ENCODE measurements around the gene FAM131B.
A peak's percentile ranks its signal among the peaks of the same experiment; 100 is the strongest.

Gene FAM131B

DNA sequence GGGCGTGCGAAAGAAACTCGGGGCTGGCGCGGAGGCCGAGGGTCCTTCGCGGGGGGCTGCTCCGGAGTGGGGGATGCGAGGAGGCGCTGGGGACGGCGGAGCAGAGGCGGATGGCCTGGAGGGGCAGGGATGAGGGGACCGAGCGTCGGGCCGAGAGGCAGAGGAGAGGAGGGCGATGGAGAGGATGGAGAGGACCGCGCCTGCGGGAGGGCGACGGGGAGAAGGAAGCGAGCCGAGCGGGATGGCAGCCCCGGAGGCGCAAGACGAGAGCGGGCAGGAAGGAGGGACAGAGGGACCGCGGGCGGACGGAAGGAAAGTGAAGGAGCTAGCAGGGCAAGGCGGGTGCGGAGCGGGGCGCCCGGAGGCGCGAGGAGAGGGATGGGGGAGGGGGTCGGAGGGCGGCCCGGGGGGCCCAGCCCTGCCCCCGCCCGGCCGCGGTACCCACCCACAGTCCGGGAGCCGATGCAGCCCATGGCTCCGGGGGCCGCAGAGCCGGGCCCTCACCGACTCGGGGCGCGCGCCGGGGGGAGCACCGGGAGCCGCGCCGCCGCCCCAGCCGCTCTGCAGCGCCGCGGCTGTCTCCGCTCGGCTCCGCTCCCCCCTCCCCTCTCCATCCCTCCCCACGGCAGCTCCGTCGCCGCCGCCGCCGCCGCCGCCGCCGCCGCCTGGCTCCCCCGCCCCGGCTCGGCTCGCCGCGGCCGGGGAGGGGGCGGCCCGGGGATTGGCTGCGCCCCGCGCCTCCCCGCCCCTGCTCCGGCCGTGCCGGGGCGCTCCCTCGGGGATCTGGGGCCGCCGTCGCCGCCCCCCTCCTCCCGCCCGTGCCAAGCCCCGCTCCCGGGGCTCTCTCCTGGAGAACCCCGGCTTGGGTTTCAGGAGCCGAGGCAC lies at the start of gene FAM131B:
FAM131B (minus strand) TSS at position 583 of the 885 bp plus-strand sequence; CDS start at position 473, 110 bp downstream.
- Histone ChIP-seq H3K4me3 (ENCODE audit: low read length) (peak within 1 kb of the TSS; percentile 63), H3K9me3 (ENCODE audit: control insufficient read depth, insufficient read depth, low read length) (no peaks in the 10 kb centered on the region), H3K4me1 (ENCODE audit: control insufficient read depth, low read length) (peaks cover 7% of the 10 kb centered on the region; the same call in 1 of the 2 replicates), H3K79me2 (ENCODE audit: control insufficient read depth, low read length) (no peaks in the 10 kb centered on the region), H3K4me2 (ENCODE audit: low read length) (peak within 1 kb of the TSS; percentile 85), H4K20me1 (ENCODE audit: control insufficient read depth, insufficient read depth, low read depth, low read length) (no peaks in the 10 kb centered on the region), H3K27ac (ENCODE audit: low read depth, low read length) (no peak within 1 kb of the TSS), H3K9me2 (replicated peaks; ENCODE audit: control insufficient read depth, low read length) (no peaks in the 10 kb centered on the region), H3K27me3 (ENCODE audit: control insufficient read depth, low read length) (peaks cover 79% of the 10 kb centered on the region), H3K36me3 (ENCODE audit: control insufficient read depth, low read length) (no peaks in the 10 kb centered on the region), H3F3A (ENCODE audit: control insufficient read depth, insufficient read depth) (no peaks in the 10 kb centered on the region)
- TF ChIP-seq CTCF (IDR thresholded peaks at IDR 0.05; ENCODE audit: low read depth, low read length, poor library complexity, severe bottlenecking) (no peak), EZH2phosphoT487 (IDR thresholded peaks at IDR 0.05; ENCODE audit: borderline replicate concordance, low read length) (peak; percentile 99)

GRCh38 chr7:143411976-143412708 lies 49.6 kb upstream of the FAM131B start:
- peaks cover 37% of the 10 kb centered on the region for H3K27me3 ChIP-seq (ENCODE audit: control insufficient read depth, low read length)
- H3F3A ChIP-seq (ENCODE audit: control insufficient read depth, insufficient read depth), result no peaks in the 10 kb centered on the region
- no peaks in the 10 kb centered on the region for H4K20me1 ChIP-seq (ENCODE audit: control insufficient read depth, insufficient read depth, low read depth, low read length)
- H3K27ac ChIP-seq (ENCODE audit: low read depth, low read length), result no peak overlapping the region
- H3K79me2 ChIP-seq (ENCODE audit: control insufficient read depth, low read length), result no peaks in the 10 kb centered on the region
- H3K9me2 ChIP-seq (replicated peaks; ENCODE audit: control insufficient read depth, low read length), result no peaks in the 10 kb centered on the region
- H3K4me2 ChIP-seq (ENCODE audit: low read length), result no peak overlapping the region
- H3K36me3 ChIP-seq (ENCODE audit: control insufficient read depth, low read length), result no peaks in the 10 kb centered on the region
- H3K4me1 ChIP-seq (ENCODE audit: control insufficient read depth, low read length), result peaks cover 21% of the 10 kb centered on the region
- no peak for TF ChIP-seq CTCF (IDR thresholded peaks at IDR 0.05; ENCODE audit: low read depth, low read length, poor library complexity, severe bottlenecking)
- no peak for TF ChIP-seq EZH2phosphoT487 (IDR thresholded peaks at IDR 0.05; ENCODE audit: borderline replicate concordance, low read length)
- H3K4me3 ChIP-seq (ENCODE audit: low read length), result no peak overlapping the region
- no peaks in the 10 kb centered on the region for H3K9me3 ChIP-seq (ENCODE audit: control insufficient read depth, insufficient read depth, low read length)

DNA sequence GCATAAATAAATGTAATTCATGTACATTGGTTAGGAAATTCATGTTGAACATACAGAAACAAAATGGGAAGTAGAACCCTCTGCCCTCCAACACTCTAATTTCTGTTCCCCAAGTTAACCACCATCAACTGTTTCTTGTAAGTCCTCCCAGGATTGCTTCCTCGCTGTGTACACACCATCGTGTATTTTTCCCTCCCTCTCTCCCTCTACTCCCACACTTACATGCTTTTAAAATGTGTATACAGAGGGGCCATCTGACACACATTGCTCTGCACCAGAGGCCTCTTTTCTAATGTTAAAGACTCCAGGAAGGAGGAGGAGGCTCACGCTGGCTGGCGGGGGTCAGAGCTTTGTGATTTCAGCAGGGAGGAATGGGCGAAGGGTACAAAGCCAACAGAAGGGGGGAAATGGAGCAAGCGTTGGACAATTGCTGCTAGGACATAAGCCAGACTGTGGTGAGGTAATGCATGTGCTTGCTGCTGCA lies 48.0 kb upstream of the FAM131B start:
- Histone ChIP-seq H3K9me2 (replicated peaks; ENCODE audit: control insufficient read depth, low read length) (no peaks in the 10 kb centered on the region), H3K79me2 (ENCODE audit: control insufficient read depth, low read length) (no peaks in the 10 kb centered on the region), H3K4me1 (ENCODE audit: control insufficient read depth, low read length) (peaks cover 21% of the 10 kb centered on the region), H4K20me1 (ENCODE audit: control insufficient read depth, insufficient read depth, low read depth, low read length) (no peaks in the 10 kb centered on the region), H3K9me3 (ENCODE audit: control insufficient read depth, insufficient read depth, low read length) (no peaks in the 10 kb centered on the region), H3K36me3 (ENCODE audit: control insufficient read depth, low read length) (no peaks in the 10 kb centered on the region), H3K4me3 (ENCODE audit: low read length) (no peak overlapping the region), H3K27me3 (ENCODE audit: control insufficient read depth, low read length) (peaks cover 45% of the 10 kb centered on the region), H3K4me2 (ENCODE audit: low read length) (no peak overlapping the region), H3F3A (ENCODE audit: control insufficient read depth, insufficient read depth) (no peaks in the 10 kb centered on the region), H3K27ac (ENCODE audit: low read depth, low read length) (no peak overlapping the region)
- TF ChIP-seq EZH2phosphoT487 (IDR thresholded peaks at IDR 0.05; ENCODE audit: borderline replicate concordance, low read length), result no peak
- no peak for TF ChIP-seq CTCF (IDR thresholded peaks at IDR 0.05; ENCODE audit: low read depth, low read length, poor library complexity, severe bottlenecking)

All from DOHH2 (cell line).